Mesenteric fat pad (tissue), 1 donor: ENCODE results near the gene GJC1. TPM values are rescaled to one million over a fixed set of nuclear protein-coding genes. Genes with fewer than 3 reads are reported as not detected.

Source experiments
- DNase-seq: peaks from one replicate; pipeline ENCODE4 v3.0.0-alpha.2; 2020; ENCODE audit warnings: low spot score
- total RNA-seq: library from RNA; stranded (reverse); fragmentation: NEBNext Ultra II Directional; extraction: Animal tissue kit (Norgen Biotek cat#: 25700); gene quantifications from one replicate; pipeline ENCODE4 v1.2.1, GENCODE V29; 2021
- donor health status: DM: yes; HTN: yes; CAD: no.

The GJC1 gene
- total RNA-seq, 1 donor from 2014 or later = 17.1 TPM

- DNase-seq = no peak
Measured at GRCh38 chr17:44778656-44779210, 51.4 kb downstream of the GJC1 start.

DNA sequence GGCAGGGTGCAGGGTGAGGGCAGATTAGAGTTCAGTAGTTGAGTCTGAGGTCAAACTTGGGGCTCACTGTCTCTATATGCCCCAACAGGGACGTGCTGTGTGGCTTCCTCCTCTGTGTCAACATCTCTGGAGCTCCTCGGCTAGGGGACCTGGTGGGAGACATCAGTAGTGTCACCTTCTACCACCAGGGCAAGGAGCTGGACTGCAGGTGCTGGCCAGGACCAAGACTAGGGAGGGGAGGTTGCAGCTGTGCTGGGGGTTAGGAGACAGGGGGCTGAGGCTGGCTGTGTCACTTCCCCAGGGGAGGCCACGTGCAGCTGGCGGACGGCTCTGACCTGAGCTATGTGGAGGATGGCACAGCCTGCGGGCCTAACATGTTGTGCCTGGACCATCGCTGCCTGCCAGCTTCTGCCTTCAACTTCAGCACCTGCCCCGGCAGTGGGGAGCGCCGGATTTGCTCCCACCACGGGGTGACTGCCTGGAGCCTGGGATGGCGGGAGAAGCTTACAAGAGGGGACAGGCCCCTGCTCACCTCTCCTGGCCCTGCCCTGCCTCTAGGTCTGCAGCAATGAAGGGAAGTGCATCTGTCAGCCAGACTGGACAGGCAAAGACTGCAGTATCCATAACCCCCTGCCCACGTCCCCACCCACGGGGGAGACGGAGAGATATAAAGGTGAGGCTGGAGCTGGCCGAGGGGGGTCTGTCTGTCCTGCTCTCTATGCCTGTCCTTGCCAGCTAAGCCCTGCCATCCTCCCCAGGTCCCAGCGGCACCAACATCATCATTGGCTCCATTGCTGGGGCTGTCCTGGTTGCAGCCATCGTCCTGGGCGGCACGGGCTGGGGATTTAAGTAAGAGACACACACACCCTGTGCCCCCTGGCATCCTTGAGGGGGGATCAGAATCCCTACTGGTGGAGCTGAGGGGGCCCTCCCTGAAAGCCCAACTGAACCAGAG is 52.4 kb downstream of the GJC1 start:
- DNase-seq = no peak

DNA sequence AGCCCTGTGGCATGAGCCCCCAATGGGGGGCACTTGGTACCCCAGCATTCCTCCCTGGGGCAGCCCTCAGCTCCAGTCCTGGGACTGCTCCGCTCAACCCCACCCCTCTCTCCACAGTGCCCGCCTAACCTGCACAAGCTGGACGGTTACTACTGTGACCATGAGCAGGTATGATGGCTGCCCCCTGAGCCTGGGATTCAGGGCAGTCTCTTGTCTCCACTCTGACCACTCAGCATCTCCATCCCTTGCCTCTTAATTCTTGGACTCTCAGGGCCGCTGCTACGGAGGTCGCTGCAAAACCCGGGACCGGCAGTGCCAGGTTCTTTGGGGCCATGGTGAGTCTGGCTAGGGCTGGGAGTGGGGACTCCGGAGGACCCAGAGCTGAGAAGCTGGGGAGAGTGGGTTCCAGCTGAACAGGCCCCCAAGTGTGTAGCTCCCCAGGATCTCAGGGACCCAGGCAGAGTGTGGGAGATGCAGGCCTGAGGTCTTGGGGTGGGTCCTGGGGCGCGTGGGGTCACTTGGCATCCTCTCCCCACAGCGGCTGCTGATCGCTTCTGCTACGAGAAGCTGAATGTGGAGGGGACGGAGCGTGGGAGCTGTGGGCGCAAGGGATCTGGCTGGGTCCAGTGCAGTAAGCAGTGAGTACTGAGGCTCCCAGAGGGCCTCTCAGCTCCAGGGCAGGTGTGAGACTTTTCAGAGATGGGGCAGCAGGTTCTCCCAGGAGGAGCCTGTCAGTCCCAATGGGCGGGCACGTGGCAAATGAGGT is 53.3 kb downstream of the GJC1 start:
- DNase-seq = no peak

- no peak for DNase-seq
Measured at GRCh38 chr17:44775838-44776621, 54.1 kb downstream of the GJC1 start.

- peak; percentile 96 for DNase-seq
Measured at GRCh38 chr17:44775136-44775837, 54.8 kb downstream of the GJC1 start.

GRCh38 chr17:44774271-44775135 is 55.6 kb downstream of the GJC1 start:
- peak; percentile 96 for DNase-seq

DNA sequence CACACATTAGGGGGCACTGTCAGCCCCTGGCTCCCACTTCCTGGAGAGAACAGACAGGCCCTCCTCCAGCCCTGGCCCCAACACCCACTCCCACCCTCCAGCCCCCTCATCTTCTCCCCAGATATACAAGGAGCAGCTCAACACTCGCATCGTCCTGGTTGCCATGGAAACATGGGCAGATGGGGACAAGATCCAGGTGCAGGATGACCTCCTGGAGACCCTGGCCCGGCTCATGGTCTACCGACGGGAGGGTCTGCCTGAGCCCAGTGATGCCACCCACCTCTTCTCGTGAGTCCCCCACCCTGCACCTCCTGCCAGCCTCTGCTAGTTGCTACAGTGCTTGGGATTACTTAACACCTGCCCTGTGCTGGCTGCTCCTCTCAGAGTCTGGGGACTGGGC is 56.9 kb downstream of the GJC1 start:
- DNase-seq = no peak

DNA sequence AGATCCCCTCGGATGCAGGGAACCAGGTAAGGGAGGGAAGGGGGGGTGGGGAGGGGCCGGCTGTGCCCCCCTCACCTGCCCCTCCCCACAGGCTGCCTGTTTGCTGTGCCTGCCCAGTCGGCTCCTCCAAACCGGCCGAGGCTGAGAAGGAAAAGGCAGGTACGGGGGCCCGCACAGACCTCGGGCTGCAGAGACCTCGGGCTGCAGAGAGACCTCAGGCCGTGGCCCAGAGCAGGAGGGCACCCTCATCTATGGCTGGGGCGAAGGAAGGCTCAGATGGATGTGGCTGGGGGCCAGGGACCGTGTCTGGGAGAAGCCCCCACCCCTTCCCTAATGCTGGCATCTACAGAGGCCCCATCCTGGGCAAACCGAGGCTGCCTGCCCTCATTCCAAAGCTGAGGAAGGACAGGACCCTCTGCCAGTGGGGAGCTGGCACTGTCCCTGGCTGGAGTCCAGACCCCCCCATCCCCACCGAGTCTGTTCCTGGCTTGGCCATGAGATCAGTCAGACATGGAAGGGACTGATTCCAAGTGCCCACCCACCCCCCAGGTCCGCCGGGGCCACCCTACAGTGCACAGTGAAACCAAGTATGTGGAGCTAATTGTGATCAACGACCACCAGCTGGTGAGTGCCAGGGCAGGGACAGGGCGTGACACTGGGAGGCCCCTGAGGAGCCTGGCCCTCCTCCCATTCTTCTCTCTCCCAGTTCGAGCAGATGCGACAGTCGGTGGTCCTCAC is 57.6 kb downstream of the GJC1 start:
- no peak for DNase-seq

- DNase-seq = no peak
Measured at GRCh38 chr17:44770166-44770925, 59.7 kb downstream of the GJC1 start.

GRCh38 chr17:44769647-44770084 is 60.4 kb downstream of the GJC1 start:
- no peak for DNase-seq

GRCh38 chr17:44769230-44769629 is 60.9 kb downstream of the GJC1 start:
- DNase-seq = no peak

GRCh38 chr17:44768505-44769142 is 61.5 kb downstream of the GJC1 start:
- DNase-seq = no peak

DNA sequence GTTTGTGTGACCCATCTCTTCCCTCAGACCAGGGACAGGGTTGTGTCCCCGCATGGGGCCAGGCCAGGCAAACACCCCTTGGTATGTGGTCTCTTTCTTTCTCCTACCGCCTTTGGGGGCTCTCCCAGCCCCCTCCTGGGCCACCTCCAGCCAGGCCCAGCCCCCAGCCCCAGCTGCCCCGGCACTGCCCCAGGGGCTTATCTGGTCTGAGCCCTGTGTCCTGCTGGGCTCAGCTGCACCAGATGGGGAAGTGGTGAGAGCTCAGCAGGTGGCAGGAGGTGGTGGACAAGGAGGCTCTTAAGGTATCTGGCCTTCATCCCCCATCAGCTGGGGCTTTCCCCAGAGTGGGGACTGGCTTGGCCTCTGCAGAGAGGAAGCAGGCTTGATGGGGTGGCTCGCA is 62.6 kb downstream of the GJC1 start:
- no peak for DNase-seq

- no peak for DNase-seq
Measured at GRCh38 chr17:44766409-44767038, 63.6 kb downstream of the GJC1 start.

- no peak for DNase-seq
Measured at GRCh38 chr17:44765965-44766364, 64.1 kb downstream of the GJC1 start.

GRCh38 chr17:44763170-44763569 is 66.9 kb downstream of the GJC1 start:
- DNase-seq = no peak
